Measurements from ENCODE around the gene UPF3A.
"Not testable (repeated sequence)": the region's sequence is repeated elsewhere in the genome, so short reads cannot be mapped to it uniquely, and the experiment has no call there.

UPF3A gene

GRCh38 chr13:114330086-114330485 lies 48.7 kb downstream of the UPF3A start:
- peaks cover 3% of the 10 kb centered on the region for H3K36me3 ChIP-seq (ENCODE audit: control insufficient read depth, insufficient read depth, low read length)
- H3K27me3 ChIP-seq (replicated peaks; ENCODE audit: control insufficient read depth, insufficient read depth, low read length): no peaks in the 10 kb centered on the region
- no peak overlapping the region for H3K4me3 ChIP-seq (replicated peaks; ENCODE audit: low read depth, low read length)
- DNase-seq (ENCODE audit: extremely low read depth, insufficient read length): no peak
- TF ChIP-seq CTCF (IDR thresholded peaks at IDR 0.05; ENCODE audit: insufficient read depth, low read length, poor library complexity, severe bottlenecking): no peak

GRCh38 chr13:114333881-114334280 lies 52.5 kb downstream of the UPF3A start:
- DNase-seq (ENCODE audit: extremely low read depth, insufficient read length); H3K36me3 ChIP-seq (ENCODE audit: control insufficient read depth, insufficient read depth, low read length); H3K27me3 ChIP-seq (replicated peaks; ENCODE audit: control insufficient read depth, insufficient read depth, low read length); H3K4me3 ChIP-seq (replicated peaks; ENCODE audit: low read depth, low read length): not testable (repeated sequence)

- Histone ChIP-seq H3K4me3 (replicated peaks; ENCODE audit: low read depth, low read length) (no peak overlapping the region; the same call in 1 of the 2 replicates), H3K36me3 (ENCODE audit: control insufficient read depth, insufficient read depth, low read length) (no peaks in the 10 kb centered on the region), H3K27me3 (replicated peaks; ENCODE audit: control insufficient read depth, insufficient read depth, low read length) (no peaks in the 10 kb centered on the region)
- DNase-seq (ENCODE audit: extremely low read depth, insufficient read length): no peak
- TF ChIP-seq CTCF (IDR thresholded peaks at IDR 0.05; ENCODE audit: insufficient read depth, low read length, poor library complexity, severe bottlenecking): no peak
Observed at GRCh38 chr13:114334305-114335053, 53.1 kb downstream of the UPF3A start.

- H3K36me3 ChIP-seq (ENCODE audit: control insufficient read depth, insufficient read depth, low read length); H3K4me3 ChIP-seq (replicated peaks; ENCODE audit: low read depth, low read length); H3K27me3 ChIP-seq (replicated peaks; ENCODE audit: control insufficient read depth, insufficient read depth, low read length); DNase-seq (ENCODE audit: extremely low read depth, insufficient read length): not testable (repeated sequence)
Observed at GRCh38 chr13:114336457-114336856, 55.1 kb downstream of the UPF3A start.

GRCh38 chr13:114338959-114339358 lies 57.6 kb downstream of the UPF3A start:
- no peak for TF ChIP-seq CTCF (IDR thresholded peaks at IDR 0.05; ENCODE audit: insufficient read depth, low read length, poor library complexity, severe bottlenecking)
- no peak for DNase-seq (ENCODE audit: extremely low read depth, insufficient read length)
- H3K27me3 ChIP-seq (replicated peaks; ENCODE audit: control insufficient read depth, insufficient read depth, low read length): no peaks in the 10 kb centered on the region
- H3K36me3 ChIP-seq (ENCODE audit: control insufficient read depth, insufficient read depth, low read length): no peaks in the 10 kb centered on the region
- no peak overlapping the region for H3K4me3 ChIP-seq (replicated peaks; ENCODE audit: low read depth, low read length)

GRCh38 chr13:114339857-114340534 lies 58.6 kb downstream of the UPF3A start:
- Histone ChIP-seq H3K27me3 (replicated peaks; ENCODE audit: control insufficient read depth, insufficient read depth, low read length) (no peaks in the 10 kb centered on the region), H3K4me3 (replicated peaks; ENCODE audit: low read depth, low read length) (no peak overlapping the region), H3K36me3 (ENCODE audit: control insufficient read depth, insufficient read depth, low read length) (no peaks in the 10 kb centered on the region)
- TF ChIP-seq CTCF (IDR thresholded peaks at IDR 0.05; ENCODE audit: insufficient read depth, low read length, poor library complexity, severe bottlenecking): peak; percentile 81
- no peak for DNase-seq (ENCODE audit: extremely low read depth, insufficient read length)
